ENCODE measurements around the gene KLHL1.

DNA sequence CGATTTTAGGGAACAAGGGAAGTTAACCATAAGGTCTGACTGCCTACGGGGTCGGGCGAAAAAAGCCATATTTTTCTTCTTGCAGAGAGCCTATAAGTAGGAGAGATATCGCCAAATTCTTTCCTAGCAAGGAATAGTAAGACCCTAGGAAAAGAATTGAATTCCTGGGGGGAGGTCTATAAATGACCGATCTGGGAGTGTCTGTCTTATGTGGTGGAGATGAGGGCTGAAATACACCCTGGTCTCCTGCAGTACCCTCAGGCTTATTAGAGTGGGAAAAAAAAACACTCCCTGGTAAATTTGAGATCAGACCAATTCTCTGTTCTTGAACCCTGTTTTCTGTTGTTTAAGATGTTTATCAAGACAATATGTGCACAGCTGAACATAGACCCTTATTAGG is 448.1 kb downstream of the KLHL1 start:
- TF ChIP-seq, protein P1, sequence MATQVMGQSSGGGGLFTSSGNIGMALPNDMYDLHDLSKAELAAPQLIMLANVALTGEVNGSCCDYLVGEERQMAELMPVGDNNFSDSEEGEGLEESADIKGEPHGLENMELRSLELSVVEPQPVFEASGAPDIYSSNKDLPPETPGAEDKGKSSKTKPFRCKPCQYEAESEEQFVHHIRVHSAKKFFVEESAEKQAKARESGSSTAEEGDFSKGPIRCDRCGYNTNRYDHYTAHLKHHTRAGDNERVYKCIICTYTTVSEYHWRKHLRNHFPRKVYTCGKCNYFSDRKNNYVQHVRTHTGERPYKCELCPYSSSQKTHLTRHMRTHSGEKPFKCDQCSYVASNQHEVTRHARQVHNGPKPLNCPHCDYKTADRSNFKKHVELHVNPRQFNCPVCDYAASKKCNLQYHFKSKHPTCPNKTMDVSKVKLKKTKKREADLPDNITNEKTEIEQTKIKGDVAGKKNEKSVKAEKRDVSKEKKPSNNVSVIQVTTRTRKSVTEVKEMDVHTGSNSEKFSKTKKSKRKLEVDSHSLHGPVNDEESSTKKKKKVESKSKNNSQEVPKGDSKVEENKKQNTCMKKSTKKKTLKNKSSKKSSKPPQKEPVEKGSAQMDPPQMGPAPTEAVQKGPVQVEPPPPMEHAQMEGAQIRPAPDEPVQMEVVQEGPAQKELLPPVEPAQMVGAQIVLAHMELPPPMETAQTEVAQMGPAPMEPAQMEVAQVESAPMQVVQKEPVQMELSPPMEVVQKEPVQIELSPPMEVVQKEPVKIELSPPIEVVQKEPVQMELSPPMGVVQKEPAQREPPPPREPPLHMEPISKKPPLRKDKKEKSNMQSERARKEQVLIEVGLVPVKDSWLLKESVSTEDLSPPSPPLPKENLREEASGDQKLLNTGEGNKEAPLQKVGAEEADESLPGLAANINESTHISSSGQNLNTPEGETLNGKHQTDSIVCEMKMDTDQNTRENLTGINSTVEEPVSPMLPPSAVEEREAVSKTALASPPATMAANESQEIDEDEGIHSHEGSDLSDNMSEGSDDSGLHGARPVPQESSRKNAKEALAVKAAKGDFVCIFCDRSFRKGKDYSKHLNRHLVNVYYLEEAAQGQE (IDR thresholded peaks at IDR 0.05; ENCODE audit: low read depth) = no peak
- TF ChIP-seq RAD21 (IDR thresholded peaks at IDR 0.05; ENCODE audit: low read depth) = no peak
- TF ChIP-seq EGR1 (IDR thresholded peaks at IDR 0.05) = no peak
- TF ChIP-seq CEBPB (IDR thresholded peaks at IDR 0.05) = no peak
- TF ChIP-seq TAF1 (IDR thresholded peaks at IDR 0.05; ENCODE audit: low read depth) = no peak
- TF ChIP-seq EP300 (IDR thresholded peaks at IDR 0.05; ENCODE audit: borderline replicate concordance) = no peak
- no peak for TF ChIP-seq FOXM1 (IDR thresholded peaks at IDR 0.05; ENCODE audit: borderline replicate concordance, low read depth)
- TF ChIP-seq YY1 (IDR thresholded peaks at IDR 0.05; ENCODE audit: low read depth) = no peak
- TF ChIP-seq ZBTB7A (IDR thresholded peaks at IDR 0.05; ENCODE audit: low read depth) = no peak
- no peak for TF ChIP-seq MAX (IDR thresholded peaks at IDR 0.05)
- no peak for TF ChIP-seq TCF12 (IDR thresholded peaks at IDR 0.05; ENCODE audit: low read depth)

Measured in Ishikawa (cell line).